GM18505 (cell line): ENCODE data around the gene LRRC15.

Source experiments
- ATAC-seq: cut with Tn5 transposase; IDR thresholded peaks from one replicate; pipeline ENCODE4 v1.9.1; 2021; ENCODE audit not compliant: unreplicated experiment
- POLR2A ChIP-seq: IDR thresholded peaks from 4 replicates; pipeline ENCODE4 v1.6.1; 2011; ENCODE audit warnings: borderline replicate concordance; ENCODE audit not compliant: insufficient read depth, insufficient read length; ENCODE audit errors: extremely low read depth

Gene LRRC15

DNA sequence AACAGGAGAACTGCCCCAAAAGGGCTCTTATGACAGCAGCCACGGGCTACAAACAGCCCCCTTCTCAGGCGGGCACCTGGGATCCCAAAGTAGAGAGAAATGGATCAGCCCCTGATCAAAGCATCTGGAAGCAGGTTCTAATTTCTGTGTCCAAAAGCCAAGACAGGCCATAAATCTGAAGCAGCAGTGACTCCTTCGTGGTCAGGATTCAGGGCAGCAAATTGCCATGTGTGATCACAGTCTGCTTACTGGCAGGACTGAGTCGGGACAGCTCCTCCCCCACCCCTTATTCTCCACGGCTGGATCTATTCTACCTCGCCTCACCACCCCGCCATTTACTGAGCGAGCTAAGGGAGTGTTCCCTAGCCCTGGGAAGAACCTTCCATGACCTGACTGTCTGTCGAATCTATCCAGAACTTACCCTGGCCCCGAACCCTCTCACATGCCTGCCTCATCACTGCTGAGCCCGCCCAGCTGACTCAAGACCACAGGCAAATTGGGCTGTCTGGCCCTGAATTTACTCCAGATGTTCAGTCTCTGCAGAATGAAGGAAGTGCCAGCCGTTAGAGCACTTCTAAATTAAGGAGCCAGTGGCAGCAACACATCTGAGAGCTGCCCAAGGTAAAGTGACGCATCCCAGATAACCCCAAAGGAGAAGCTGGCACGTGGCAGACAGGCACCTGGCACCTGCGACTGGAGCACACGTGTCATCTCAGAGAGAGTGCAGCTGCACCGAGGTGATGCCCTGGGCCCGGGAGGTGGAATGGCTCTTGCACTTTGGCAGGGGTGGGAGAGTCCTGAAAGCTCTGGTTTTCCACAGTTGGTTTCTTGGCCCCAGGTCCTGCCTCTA is 1.3 kb downstream of the LRRC15 start:
- TF ChIP-seq POLR2A = no peak
- no peak for ATAC-seq

DNA sequence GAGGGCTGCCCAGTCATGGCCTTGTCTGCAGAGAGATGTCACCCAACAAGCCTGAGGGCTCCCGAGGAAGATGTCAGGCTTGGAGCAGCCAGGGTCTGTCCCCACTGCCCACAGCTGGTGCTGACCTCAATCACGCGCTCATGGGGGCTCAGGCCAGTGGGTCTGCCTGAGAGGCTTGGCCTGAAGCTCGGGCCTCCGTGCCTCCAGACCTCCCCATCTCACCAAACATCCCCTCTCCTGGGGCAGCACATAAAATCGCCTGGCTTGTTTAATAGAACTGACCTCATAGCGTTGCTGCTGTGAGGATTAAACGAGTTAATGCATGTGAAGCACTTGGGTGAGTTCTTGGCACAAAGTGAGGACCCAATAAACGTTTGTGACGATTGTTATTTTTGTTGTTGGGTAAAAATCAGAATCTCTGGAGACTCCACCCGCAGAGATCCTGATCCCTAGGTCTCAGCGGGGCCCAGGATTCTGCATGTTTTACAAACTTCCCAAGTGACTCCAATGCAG is 3.5 kb downstream of the LRRC15 start:
- no peak for ATAC-seq
- TF ChIP-seq POLR2A = no peak

DNA sequence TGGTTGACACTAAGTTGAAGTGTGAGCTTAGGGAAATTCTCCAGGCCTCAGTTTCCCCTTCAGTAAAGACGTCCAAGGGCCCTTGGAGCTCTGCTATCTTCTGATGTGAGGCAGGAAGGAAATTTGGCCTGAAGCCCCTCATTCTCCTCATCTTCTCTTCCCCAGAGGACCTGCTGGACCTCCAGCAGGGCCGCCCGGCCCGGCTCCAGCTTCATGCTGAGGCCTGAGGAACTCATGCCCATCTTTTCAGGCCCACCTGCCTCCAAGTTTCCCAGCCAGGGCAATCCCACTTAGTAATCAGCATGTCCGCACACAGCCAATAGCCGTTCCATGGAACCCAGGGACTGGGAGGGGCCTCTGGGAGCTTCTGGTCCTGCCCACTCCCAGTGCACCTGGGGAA is 4.0 kb downstream of the LRRC15 start:
- ATAC-seq = no peak
- TF ChIP-seq POLR2A = no peak

DNA sequence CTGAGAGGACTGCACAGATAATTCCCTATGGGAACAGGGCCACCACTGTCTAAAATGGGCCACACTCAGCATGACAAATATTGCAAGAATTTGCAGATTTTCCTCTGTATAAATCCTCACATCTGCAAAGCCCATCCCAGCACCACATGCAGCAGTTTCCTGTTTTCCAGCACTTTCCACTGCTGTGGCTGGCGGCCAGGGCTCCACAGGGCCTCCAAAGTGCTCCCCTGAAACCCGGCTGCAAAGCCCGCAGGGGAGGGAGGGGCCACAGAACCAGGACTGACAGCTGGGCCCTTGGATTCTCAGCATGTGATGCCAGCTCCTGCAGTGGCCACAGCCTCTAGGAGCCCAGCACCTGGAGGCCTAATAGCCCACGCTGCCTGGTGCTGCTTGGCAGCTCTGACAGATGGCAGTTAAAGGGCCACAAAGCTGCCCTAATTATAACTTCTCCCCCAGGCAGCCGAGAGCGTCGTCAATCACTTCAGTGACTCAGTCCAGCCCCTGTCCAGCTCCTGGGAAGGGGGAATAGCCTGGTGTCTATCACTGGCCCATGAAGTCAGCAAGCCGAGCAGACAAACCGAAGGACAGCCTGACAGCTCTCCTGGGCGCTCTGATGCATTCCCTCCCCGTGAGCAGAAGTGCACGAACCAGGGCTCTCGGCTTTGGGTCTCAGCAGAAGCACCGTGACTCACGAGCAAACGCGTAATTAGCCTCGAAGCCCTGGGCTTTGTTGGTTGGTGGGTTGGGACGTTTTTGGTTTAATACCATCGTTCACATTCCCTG is 4.7 kb downstream of the LRRC15 start:
- no peak for ATAC-seq
- no peak for TF ChIP-seq POLR2A

DNA sequence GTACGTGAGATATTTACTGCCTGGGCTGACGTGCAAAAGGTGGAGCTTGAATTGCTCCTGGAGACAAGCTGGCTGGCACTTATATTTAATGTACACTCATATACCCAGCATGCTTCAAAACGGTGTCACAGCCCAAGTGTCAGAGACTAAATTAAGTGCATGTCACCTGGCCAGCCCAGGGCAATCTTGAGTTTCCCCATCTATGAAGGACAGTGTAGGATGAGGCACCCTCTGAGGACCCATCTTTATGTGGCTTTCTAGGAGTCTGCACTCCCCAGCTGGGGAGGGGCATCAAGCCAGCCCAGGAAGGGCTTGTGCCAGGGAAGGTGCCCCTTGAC is 5.3 kb downstream of the LRRC15 start:
- TF ChIP-seq POLR2A = no peak
- no peak for ATAC-seq

DNA sequence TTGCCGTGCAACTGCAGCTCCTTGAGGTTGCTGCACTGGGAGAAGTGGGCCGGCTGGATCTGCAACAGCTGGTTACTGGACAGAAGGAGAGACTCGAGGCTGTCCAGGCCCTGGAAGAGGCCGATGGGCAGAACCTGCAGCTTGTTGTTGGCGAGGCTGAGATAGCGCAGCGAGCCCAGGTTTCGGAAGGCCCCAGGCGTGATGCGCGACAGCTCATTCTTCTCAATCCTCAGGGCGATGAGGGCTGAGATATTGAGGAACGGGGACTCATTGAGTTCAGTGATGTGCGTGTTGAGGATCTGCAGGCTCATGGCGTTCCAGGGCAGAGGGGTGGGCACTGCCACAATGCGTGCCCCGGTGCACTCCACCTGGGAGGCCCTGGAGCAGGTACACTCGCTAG is 9.0 kb downstream of the LRRC15 start:
- no peak for ATAC-seq
- TF ChIP-seq POLR2A = no peak

DNA sequence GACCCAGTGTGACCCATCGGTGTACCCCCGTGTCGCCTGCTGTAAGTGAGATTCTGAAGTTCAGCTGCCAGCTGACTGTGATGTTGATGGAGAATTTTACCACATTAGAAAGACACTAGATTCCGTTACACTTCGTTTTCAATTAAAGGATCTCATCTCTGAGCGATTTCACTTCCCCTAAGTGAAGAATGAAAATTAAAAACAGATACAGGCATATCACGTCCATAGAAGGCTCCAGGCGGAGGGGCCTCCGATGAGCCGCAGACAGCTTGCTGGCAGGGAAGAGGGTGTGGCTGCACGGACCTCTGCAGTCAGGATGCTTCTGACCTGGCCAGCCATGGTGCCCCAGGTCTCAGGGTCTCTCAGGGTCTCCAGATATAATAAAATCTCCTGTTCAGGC is 11.9 kb downstream of the LRRC15 start:
- no peak for TF ChIP-seq POLR2A
- ATAC-seq = no peak

DNA sequence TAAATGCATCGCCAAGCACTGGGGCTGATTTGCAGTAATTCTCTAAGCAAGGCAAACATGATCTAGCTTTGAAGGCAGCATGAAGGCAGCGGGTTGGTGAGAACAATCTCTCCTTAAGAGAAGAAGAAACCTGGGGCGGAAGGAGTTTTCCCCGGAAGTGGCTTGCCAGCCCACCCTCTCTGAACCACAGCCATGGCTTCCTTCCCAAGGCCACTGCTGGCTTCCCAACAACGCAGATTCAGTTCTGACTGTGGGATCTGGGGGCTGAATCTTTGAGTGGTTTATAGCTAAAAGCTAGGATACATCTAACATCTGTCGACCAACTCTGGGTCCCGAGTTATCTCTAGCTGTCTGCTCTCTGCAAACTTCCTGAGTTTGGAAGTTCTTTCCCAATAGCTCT is 14.2 kb downstream of the LRRC15 start:
- no peak for TF ChIP-seq POLR2A
- no peak for ATAC-seq

DNA sequence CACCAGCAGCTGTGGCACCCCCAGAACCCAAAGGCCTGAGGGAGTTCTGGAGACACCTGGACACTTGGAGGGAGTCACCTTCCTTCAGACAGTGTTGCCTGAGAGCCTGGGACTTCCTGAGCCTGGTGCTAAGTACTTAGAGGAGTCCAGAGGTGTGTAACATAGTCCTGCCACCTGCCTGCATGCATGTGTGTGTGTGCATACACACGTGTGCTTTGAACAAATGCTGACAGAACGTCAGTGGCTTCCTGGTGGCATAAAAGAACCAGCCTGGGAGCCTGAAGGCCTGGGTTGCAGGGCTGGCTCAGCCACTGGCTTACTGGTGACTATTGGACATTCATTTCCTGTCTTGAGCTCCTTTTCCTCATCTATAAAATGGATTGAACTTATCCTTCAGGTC is 15.2 kb downstream of the LRRC15 start:
- ATAC-seq = no peak
- TF ChIP-seq POLR2A = no peak

DNA sequence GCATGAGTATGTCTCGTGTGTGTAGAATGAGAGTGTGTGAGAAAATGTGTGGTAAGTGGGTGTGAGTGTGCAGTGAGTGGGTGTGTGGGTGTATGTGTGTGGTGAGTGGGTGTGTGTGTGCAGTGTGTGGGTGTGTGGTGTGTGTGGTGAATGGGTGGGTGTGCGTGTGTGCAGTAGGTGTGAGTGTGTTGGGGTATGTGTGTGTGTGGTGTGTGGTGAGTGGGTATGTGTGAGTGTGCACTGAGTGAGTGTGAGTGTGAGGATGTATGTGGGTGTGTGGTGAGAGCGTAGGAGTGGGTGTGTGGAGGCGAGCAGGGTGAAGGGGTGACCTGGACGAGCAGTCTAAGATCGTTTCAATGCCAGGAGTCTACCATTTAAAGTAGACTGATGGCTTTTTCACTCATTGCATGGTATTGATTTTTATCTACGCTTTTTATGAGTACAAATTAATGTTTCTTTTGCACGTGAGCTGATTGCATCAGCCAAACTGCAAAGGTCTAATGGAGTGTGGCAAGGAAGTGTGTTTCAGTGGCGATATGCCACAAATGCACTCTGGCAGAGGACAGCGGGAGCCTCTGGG is 16.8 kb downstream of the LRRC15 start:
- no peak for ATAC-seq
- no peak for TF ChIP-seq POLR2A

DNA sequence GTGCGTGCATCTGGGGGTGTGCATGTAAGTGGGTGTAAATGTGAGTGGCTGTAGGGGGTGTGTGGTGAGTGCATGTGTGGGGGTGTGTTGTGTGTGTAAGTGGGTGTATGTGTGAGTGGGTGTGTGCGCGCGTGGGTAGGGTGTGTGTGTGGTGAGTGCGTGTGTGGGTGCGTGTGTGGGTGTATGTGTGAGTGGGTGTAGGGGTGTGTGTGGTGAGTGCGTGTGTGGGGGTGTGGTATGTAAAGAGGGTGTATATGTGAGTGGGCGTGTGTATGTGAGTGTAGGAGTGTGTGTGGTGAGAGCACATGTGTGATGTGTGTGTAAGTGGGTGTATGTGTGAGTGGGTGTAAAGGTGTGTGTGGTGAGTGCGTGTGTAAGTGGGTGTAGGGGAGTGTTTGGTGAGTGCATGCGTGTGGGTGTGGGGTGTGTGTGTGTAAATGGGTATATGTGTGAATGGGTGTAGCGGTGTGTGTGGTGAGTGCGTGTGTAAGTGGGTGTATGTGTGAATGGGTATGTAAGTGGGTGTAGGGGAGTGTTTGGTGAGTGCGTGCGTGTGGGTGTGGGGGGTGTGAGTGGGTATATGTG is 17.5 kb downstream of the LRRC15 start:
- no peak for TF ChIP-seq POLR2A
- no peak for ATAC-seq

DNA sequence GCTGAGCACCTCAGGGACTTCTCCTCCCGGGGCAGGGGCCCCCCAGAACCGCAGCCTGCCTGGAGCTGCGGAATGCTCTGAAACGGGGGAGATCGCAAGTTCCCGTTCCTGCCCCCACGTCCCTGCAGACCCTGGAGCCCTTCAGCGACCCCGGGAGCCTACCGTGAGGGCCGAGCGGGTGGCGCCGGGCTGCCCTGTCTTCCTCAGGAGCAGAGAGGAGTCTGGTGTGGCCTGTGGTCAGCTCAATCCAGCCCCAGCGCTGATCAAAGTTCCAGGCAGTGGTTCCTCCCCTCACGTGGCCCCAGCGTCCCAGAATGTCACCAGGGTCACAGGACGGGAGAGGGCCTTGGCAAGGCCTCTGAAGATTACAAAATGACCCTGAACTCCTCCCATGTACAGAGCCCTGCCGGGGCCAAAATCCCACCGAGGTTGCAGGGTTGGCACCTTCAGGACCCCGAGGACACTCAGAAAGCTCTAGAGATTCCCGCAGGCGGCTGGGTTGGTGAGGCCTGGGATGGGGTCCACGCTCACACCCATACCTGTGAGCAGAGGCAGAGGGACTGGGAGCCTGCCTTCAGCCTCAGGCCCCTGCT is 18.4 kb downstream of the LRRC15 start, which contains the start of gene CPN2:
CPN2 (minus strand) TSS at position 249 of the 593 bp plus-strand sequence. CDS start 8,626 bp downstream, outside the sequence.
- no peak for TF ChIP-seq POLR2A

DNA sequence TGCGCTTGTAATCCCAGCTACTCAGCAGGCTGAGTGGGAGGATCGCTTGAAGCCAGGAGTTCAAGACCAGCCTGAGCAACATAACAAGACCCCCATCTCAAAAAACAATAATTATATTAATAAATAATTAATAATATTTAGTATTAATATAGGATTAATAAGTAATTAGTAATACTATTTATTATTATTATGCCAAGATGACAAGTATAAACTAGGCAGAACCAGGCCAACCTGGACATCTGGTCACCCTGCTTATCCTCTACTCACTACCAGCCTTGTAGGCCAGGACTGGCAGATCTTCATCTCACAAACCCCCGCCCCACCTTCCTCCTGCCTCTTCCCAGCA is 18.8 kb downstream of the LRRC15 start:
- ATAC-seq = no peak
- TF ChIP-seq POLR2A = no peak

More for the DNA sequence above, 18.4 kb downstream of the LRRC15 start, which contains the start of gene CPN2:
- ATAC-seq = no peak
